C4-2B (cell line): ENCODE data around the gene EFCAB6.

Experiments used
- H3K27ac ChIP-seq: fragments of 450-650 bp; 2 replicates; pipeline ENCODE4 v1.5.1; 2017
- CTCF ChIP-seq: fragments of 450-650 bp; conservative IDR thresholded peaks from 2 replicates; pipeline ENCODE4 v1.5.1; 2017; ENCODE audit warnings: mild to moderate bottlenecking
- ZFX ChIP-seq: fragments of 450-650 bp; IDR thresholded peaks from 2 replicates; pipeline ENCODE4 v1.6.1; 2017

Gene EFCAB6

GRCh38 chr22:43750751-43751150 is 61.4 kb downstream of the EFCAB6 start:
- H3K27ac ChIP-seq, result no peak overlapping the region
- no peak for TF ChIP-seq ZFX

- H3K27ac ChIP-seq, result no peak overlapping the region
- TF ChIP-seq CTCF, result no peak
- TF ChIP-seq ZFX, result no peak
Measured at GRCh38 chr22:43749473-43749872, 62.6 kb downstream of the EFCAB6 start.

GRCh38 chr22:43747877-43748276 is 64.2 kb downstream of the EFCAB6 start:
- TF ChIP-seq CTCF (no peak), ZFX (no peak)
- no peak overlapping the region for H3K27ac ChIP-seq

GRCh38 chr22:43747058-43747457 is 65.0 kb downstream of the EFCAB6 start:
- no peak overlapping the region for H3K27ac ChIP-seq
- no peak for TF ChIP-seq ZFX
- no peak for TF ChIP-seq CTCF

GRCh38 chr22:43745783-43746356 is 66.2 kb downstream of the EFCAB6 start:
- TF ChIP-seq ZFX (no peak), CTCF (no peak)

GRCh38 chr22:43745411-43745770 is 66.7 kb downstream of the EFCAB6 start:
- no peak overlapping the region for H3K27ac ChIP-seq
- no peak for TF ChIP-seq CTCF
- no peak for TF ChIP-seq ZFX

More at GRCh38 chr22:43745783-43746356, 66.2 kb downstream of the EFCAB6 start:
- H3K27ac ChIP-seq, result no peak overlapping the region

GRCh38 chr22:43744700-43745410 is 67.2 kb downstream of the EFCAB6 start:
- TF ChIP-seq ZFX (no peak), CTCF (no peak)
- H3K27ac ChIP-seq, result no peak overlapping the region
